ENCODE measurements around the gene EXOSC1. TPM values are rescaled to one million over a fixed set of nuclear protein-coding genes. Genes with fewer than 3 reads are reported as not detected.
"Not testable (repeated sequence)": the region's sequence is repeated elsewhere in the genome, so short reads cannot be mapped to it uniquely, and the experiment has no call there.

The EXOSC1 gene
- total RNA-seq, 1 donor = 41.5 TPM

- H3K4me3 ChIP-seq (ENCODE audit: low read depth, low read length) = no peak overlapping the region
- no peak for TF ChIP-seq CTCF (IDR thresholded peaks at IDR 0.05; ENCODE audit: insufficient read depth, low read depth, low read length)
- peak; percentile 20 for DNase-seq (ENCODE audit: low read depth)
Measured at GRCh38 chr10:97483506-97483905, 37.7 kb upstream of the EXOSC1 start.

GRCh38 chr10:97482381-97482780, 36.6 kb upstream of the EXOSC1 start:
- no peak overlapping the region for H3K4me3 ChIP-seq (ENCODE audit: low read depth, low read length)
- no peak for TF ChIP-seq CTCF (IDR thresholded peaks at IDR 0.05; ENCODE audit: insufficient read depth, low read depth, low read length)
- no peak for DNase-seq (ENCODE audit: low read depth)

- no peak overlapping the region for H3K4me3 ChIP-seq (ENCODE audit: low read depth, low read length)
- DNase-seq (ENCODE audit: low read depth) = no peak
- no peak for TF ChIP-seq CTCF (IDR thresholded peaks at IDR 0.05; ENCODE audit: insufficient read depth, low read depth, low read length)
Measured at GRCh38 chr10:97481071-97481470, 35.3 kb upstream of the EXOSC1 start.

GRCh38 chr10:97479939-97480338, 34.1 kb upstream of the EXOSC1 start:
- DNase-seq (ENCODE audit: low read depth) = no peak
- H3K4me3 ChIP-seq (ENCODE audit: low read depth, low read length) = no peak overlapping the region
- TF ChIP-seq CTCF (IDR thresholded peaks at IDR 0.05; ENCODE audit: insufficient read depth, low read depth, low read length) = no peak

- not testable (repeated sequence) for H3K4me3 ChIP-seq (ENCODE audit: low read depth, low read length); DNase-seq (ENCODE audit: low read depth)
Measured at GRCh38 chr10:97479410-97479809, 33.6 kb upstream of the EXOSC1 start.

GRCh38 chr10:97475936-97476594, 30.3 kb upstream of the EXOSC1 start:
- H3K4me3 ChIP-seq (ENCODE audit: low read depth, low read length) = no peak overlapping the region
- peak; percentile 65 for DNase-seq (ENCODE audit: low read depth)
- TF ChIP-seq CTCF (IDR thresholded peaks at IDR 0.05; ENCODE audit: insufficient read depth, low read depth, low read length) = no peak

- DNase-seq (ENCODE audit: low read depth) = no peak
- no peak for TF ChIP-seq CTCF (IDR thresholded peaks at IDR 0.05; ENCODE audit: insufficient read depth, low read depth, low read length)
- H3K4me3 ChIP-seq (ENCODE audit: low read depth, low read length) = no peak overlapping the region
Measured at GRCh38 chr10:97474918-97475317, 29.1 kb upstream of the EXOSC1 start.

GRCh38 chr10:97468781-97469180, 23.0 kb upstream of the EXOSC1 start:
- DNase-seq (ENCODE audit: low read depth) = not testable (repeated sequence)

More at GRCh38 chr10:97468781-97469180, 23.0 kb upstream of the EXOSC1 start:
- H3K4me3 ChIP-seq (ENCODE audit: low read depth, low read length) = not testable (repeated sequence)

Data from fibroblast of villous mesenchyme (primary cell).